ENCODE data around the gene GBX1.

GBX1 gene

GRCh38 chr7:151125846-151126481, 41.5 kb downstream of the GBX1 start:
- TF ChIP-seq CTCF (IDR thresholded peaks at IDR 0.05) (no peak; the same call in 1 of the 2 replicates), ZFX (IDR thresholded peaks at IDR 0.05; ENCODE audit: borderline replicate concordance) (no peak)
- peak overlapping the region; percentile 87 for H3K27ac ChIP-seq

- H3K27ac ChIP-seq, result peak overlapping the region; percentile 87
- no peak for TF ChIP-seq ZFX (IDR thresholded peaks at IDR 0.05; ENCODE audit: borderline replicate concordance)
- TF ChIP-seq CTCF (IDR thresholded peaks at IDR 0.05), result peak; percentile 30
Measured at GRCh38 chr7:151125470-151125845, 42.0 kb downstream of the GBX1 start.

- TF ChIP-seq ZFX (IDR thresholded peaks at IDR 0.05; ENCODE audit: borderline replicate concordance), result no peak
- TF ChIP-seq CTCF (IDR thresholded peaks at IDR 0.05), result no peak
- H3K27ac ChIP-seq, result peak overlapping the region; percentile 87
Measured at GRCh38 chr7:151124899-151125399, 42.5 kb downstream of the GBX1 start.

GRCh38 chr7:151124481-151124880, 43.0 kb downstream of the GBX1 start:
- no peak for TF ChIP-seq CTCF (IDR thresholded peaks at IDR 0.05)
- TF ChIP-seq ZFX (IDR thresholded peaks at IDR 0.05; ENCODE audit: borderline replicate concordance), result no peak
- H3K27ac ChIP-seq, result peak overlapping the region; percentile 87

GRCh38 chr7:151123822-151124464, 43.6 kb downstream of the GBX1 start:
- H3K27ac ChIP-seq, result peak overlapping the region; percentile 87
- TF ChIP-seq ZFX (IDR thresholded peaks at IDR 0.05; ENCODE audit: borderline replicate concordance) (no peak), CTCF (IDR thresholded peaks at IDR 0.05) (peak; percentile 100)

- peak overlapping the region; percentile 87 for H3K27ac ChIP-seq
- TF ChIP-seq ZFX (IDR thresholded peaks at IDR 0.05; ENCODE audit: borderline replicate concordance), result no peak
- no peak for TF ChIP-seq CTCF (IDR thresholded peaks at IDR 0.05)
Measured at GRCh38 chr7:151123158-151123821, 44.2 kb downstream of the GBX1 start.

- no peak for TF ChIP-seq ZFX (IDR thresholded peaks at IDR 0.05; ENCODE audit: borderline replicate concordance)
- no peak for TF ChIP-seq CTCF (IDR thresholded peaks at IDR 0.05)
- H3K27ac ChIP-seq, result no peak overlapping the region
Measured at GRCh38 chr7:151122796-151123157, 44.7 kb downstream of the GBX1 start.
